Stomach smooth muscle (tissue), 2 donors: ENCODE measurements around the gene DEFB114.

ENCODE experiments used
- H3K27ac ChIP-seq: one replicate; pipeline ENCODE4 v1.7.0; 2013; ENCODE audit warnings: mild to moderate bottlenecking, low read length, inconsistent platforms
- H3K27me3 ChIP-seq, 2 donors: one replicate each; pipeline ENCODE4 v1.7.0; 2013; ENCODE audit warnings: low read length in 2 of 2; ENCODE audit not compliant: insufficient read depth in 2 of 2, control insufficient read depth in 1 of 2
- H3K36me3 ChIP-seq, 2 donors: one replicate each; pipeline ENCODE4 v1.7.0; 2013; ENCODE audit warnings: low read length in 2 of 2; ENCODE audit not compliant: control insufficient read depth in 2 of 2, insufficient read depth in 2 of 2
- H3K4me1 ChIP-seq: one replicate; pipeline ENCODE4 v1.7.0; 2013; ENCODE audit warnings: low read length; ENCODE audit not compliant: control insufficient read depth, insufficient read depth
- H3K4me3 ChIP-seq, 2 donors: one replicate each; pipeline ENCODE4 v1.7.0; 2013; ENCODE audit warnings: low read length in 2 of 2
- H3K9ac ChIP-seq, 2 donors: one replicate each; pipeline ENCODE4 v1.7.0; 2013; ENCODE audit warnings: low read length in 2 of 2, mild to moderate bottlenecking in 1 of 2
- H3K9me3 ChIP-seq, 2 donors: one replicate each; pipeline ENCODE4 v1.7.0; 2013; ENCODE audit warnings: low read length in 2 of 2; ENCODE audit not compliant: control insufficient read depth in 2 of 2
- donor health status: healthy.
- donor health status: Pancreatic carcinoma.

The DEFB114 gene

GRCh38 chr6:49937811-49938210 is 26.2 kb downstream of the DEFB114 start:
- H3K4me3 ChIP-seq = no peak overlapping the region
- H3K36me3 ChIP-seq = no peaks in the 10 kb centered on the region
- H3K9me3 ChIP-seq = no peaks in the 10 kb centered on the region
- H3K4me1 ChIP-seq = no peaks in the 10 kb centered on the region
- no peak overlapping the region for H3K27ac ChIP-seq
- no peak overlapping the region for H3K9ac ChIP-seq
- no peaks in the 10 kb centered on the region for H3K27me3 ChIP-seq

GRCh38 chr6:49937017-49937416 is 26.9 kb downstream of the DEFB114 start:
- no peak overlapping the region for H3K4me3 ChIP-seq
- no peaks in the 10 kb centered on the region for H3K4me1 ChIP-seq
- no peak overlapping the region for H3K9ac ChIP-seq
- no peaks in the 10 kb centered on the region for H3K36me3 ChIP-seq
- H3K27ac ChIP-seq = no peak overlapping the region
- H3K27me3 ChIP-seq = no peaks in the 10 kb centered on the region
- H3K9me3 ChIP-seq = no peaks in the 10 kb centered on the region

GRCh38 chr6:49935387-49935786 is 28.6 kb downstream of the DEFB114 start:
- Histone ChIP-seq H3K4me3 (no peak overlapping the region), H3K9ac (no peak overlapping the region), H3K9me3 (no peaks in the 10 kb centered on the region), H3K27me3 (no peaks in the 10 kb centered on the region), H3K27ac (no peak overlapping the region), H3K36me3 (no peaks in the 10 kb centered on the region), H3K4me1 (no peaks in the 10 kb centered on the region)

GRCh38 chr6:49934770-49935169 is 29.2 kb downstream of the DEFB114 start:
- no peak overlapping the region for H3K4me3 ChIP-seq

GRCh38 chr6:49933526-49933925 is 30.4 kb downstream of the DEFB114 start:
- no peaks in the 10 kb centered on the region for H3K27me3 ChIP-seq
- no peak overlapping the region for H3K27ac ChIP-seq
- no peak overlapping the region for H3K4me3 ChIP-seq
- H3K9me3 ChIP-seq = no peaks in the 10 kb centered on the region
- H3K9ac ChIP-seq = no peak overlapping the region
- H3K4me1 ChIP-seq = no peaks in the 10 kb centered on the region
- no peaks in the 10 kb centered on the region for H3K36me3 ChIP-seq

More at GRCh38 chr6:49934770-49935169, 29.2 kb downstream of the DEFB114 start:
- no peaks in the 10 kb centered on the region for H3K4me1 ChIP-seq
- no peaks in the 10 kb centered on the region for H3K9me3 ChIP-seq
- no peak overlapping the region for H3K27ac ChIP-seq
- H3K27me3 ChIP-seq = no peaks in the 10 kb centered on the region
- H3K36me3 ChIP-seq = no peaks in the 10 kb centered on the region
- no peak overlapping the region for H3K9ac ChIP-seq

GRCh38 chr6:49929340-49929739 is 34.6 kb downstream of the DEFB114 start:
- Histone ChIP-seq H3K4me3 (no peak overlapping the region), H3K9ac (no peak overlapping the region), H3K9me3 (no peaks in the 10 kb centered on the region), H3K4me1 (no peaks in the 10 kb centered on the region), H3K27ac (no peak overlapping the region), H3K27me3 (no peaks in the 10 kb centered on the region), H3K36me3 (no peaks in the 10 kb centered on the region)

- no peak overlapping the region for H3K27ac ChIP-seq
- no peak overlapping the region for H3K4me3 ChIP-seq
- H3K9me3 ChIP-seq = no peaks in the 10 kb centered on the region
- H3K36me3 ChIP-seq = no peaks in the 10 kb centered on the region
- no peaks in the 10 kb centered on the region for H3K4me1 ChIP-seq
- H3K27me3 ChIP-seq = no peaks in the 10 kb centered on the region
- no peak overlapping the region for H3K9ac ChIP-seq
Observed at GRCh38 chr6:49923826-49924225, 40.1 kb downstream of the DEFB114 start.

- Histone ChIP-seq H3K27me3 (no peaks in the 10 kb centered on the region), H3K27ac (no peak overlapping the region), H3K4me1 (no peaks in the 10 kb centered on the region), H3K9ac (no peak overlapping the region), H3K4me3 (no peak overlapping the region), H3K36me3 (no peaks in the 10 kb centered on the region), H3K9me3 (no peaks in the 10 kb centered on the region)
Observed at GRCh38 chr6:49919935-49920644, 43.9 kb downstream of the DEFB114 start.

- no peaks in the 10 kb centered on the region for H3K9me3 ChIP-seq
- no peaks in the 10 kb centered on the region for H3K4me1 ChIP-seq
- no peaks in the 10 kb centered on the region for H3K27me3 ChIP-seq
- H3K9ac ChIP-seq = no peak overlapping the region
- H3K27ac ChIP-seq = no peak overlapping the region
- no peak overlapping the region for H3K4me3 ChIP-seq
- no peaks in the 10 kb centered on the region for H3K36me3 ChIP-seq
Observed at GRCh38 chr6:49919261-49919660, 44.7 kb downstream of the DEFB114 start.

- H3K36me3 ChIP-seq = no peaks in the 10 kb centered on the region
- no peak overlapping the region for H3K9ac ChIP-seq
- no peaks in the 10 kb centered on the region for H3K9me3 ChIP-seq
- H3K4me3 ChIP-seq = no peak overlapping the region
- H3K4me1 ChIP-seq = no peaks in the 10 kb centered on the region
- no peaks in the 10 kb centered on the region for H3K27me3 ChIP-seq
- H3K27ac ChIP-seq = no peak overlapping the region
Observed at GRCh38 chr6:49918787-49919186, 45.2 kb downstream of the DEFB114 start.

GRCh38 chr6:49915035-49915434 is 48.9 kb downstream of the DEFB114 start:
- Histone ChIP-seq H3K27me3 (no peaks in the 10 kb centered on the region), H3K4me3 (no peak overlapping the region), H3K27ac (no peak overlapping the region), H3K36me3 (no peaks in the 10 kb centered on the region), H3K4me1 (no peaks in the 10 kb centered on the region), H3K9ac (no peak overlapping the region), H3K9me3 (no peaks in the 10 kb centered on the region)
